H1 (cell line): ENCODE results near the gene BARX1. TPM values are rescaled to one million over a fixed set of nuclear protein-coding genes. Genes with fewer than 3 reads are reported as not detected.

Experiments used
- CTCF ChIA-PET: fragments of 300-600 bp; sonication (Branson Sonifier 250); formaldehyde crosslinking; loops from one replicate; lab custom pipeline; 2021; ENCODE audit not compliant: partially characterized antibody; lab: Charles Lee
- POLR2A ChIA-PET: fragments of 300-600 bp; sonication (Branson Sonifier 250); formaldehyde crosslinking; loops from one replicate; lab custom pipeline; 2021; ENCODE audit warnings: inconsistent platforms; ENCODE audit not compliant: partially characterized antibody; lab: Charles Lee
- DNase-seq, 2 experiments: peaks; one replicate each; pipeline versions ENCODE4 v3.0.0 to v3.0.0-alpha.2; 2010 to 2022; ENCODE audit warnings: low spot score in 2 of 2, low read depth in 1 of 2, mixed read lengths in 1 of 2
- FAIRE-seq: peaks from 2 replicates; lab custom pipeline; 2011; peaks lifted over from hg19 to GRCh38; lab: Jason Lieb, UNC
- H2AFZ ChIP-seq: 2 replicates; pipeline ENCODE4 v1.8.1; 2012; ENCODE audit warnings: low read length, inconsistent platforms
- H2AK5ac ChIP-seq: 2 replicates; pipeline ENCODE4 v1.6.1; 2013; ENCODE audit warnings: low read depth, low read length
- H2BK120ac ChIP-seq: replicated peaks from 2 replicates; pipeline ENCODE3; 2013; ENCODE audit warnings: low read depth, low read length, inconsistent platforms
- H2BK12ac ChIP-seq: 2 replicates; pipeline ENCODE4 v1.6.1; 2013; ENCODE audit warnings: low read depth, low read length
- H2BK15ac ChIP-seq: 2 replicates; pipeline ENCODE4 v1.6.1; 2013; ENCODE audit warnings: low read length
- H2BK20ac ChIP-seq: 2 replicates; pipeline ENCODE4 v1.6.1; 2013; ENCODE audit warnings: low read length
- H2BK5ac ChIP-seq: 2 replicates; pipeline ENCODE4 v1.6.1; 2013; ENCODE audit warnings: low read depth, low read length
- H3K14ac ChIP-seq: 2 replicates; pipeline ENCODE4 v1.6.1; 2013; ENCODE audit warnings: inconsistent platforms; ENCODE audit not compliant: insufficient read length
- H3K18ac ChIP-seq: 2 replicates; pipeline ENCODE4 v1.6.1; 2013; ENCODE audit warnings: low read length; ENCODE audit errors: extremely low read depth
- H3K23ac ChIP-seq: 2 replicates; pipeline ENCODE4 v1.6.1; 2013; ENCODE audit warnings: inconsistent platforms; ENCODE audit not compliant: insufficient read length
- H3K23me2 ChIP-seq: 2 replicates; pipeline ENCODE4 v1.6.1; 2013; ENCODE audit warnings: low read depth, low read length
- H3K27ac ChIP-seq: 2 replicates; pipeline ENCODE4 v1.6.1; 2011; ENCODE audit warnings: low read depth, low read length, inconsistent platforms
- H3K27me3 ChIP-seq, 4 experiments: replicated peaks in 1 of 4; 1 replicate in 1 of 4; 2 replicates in 3 of 4; pipeline versions ENCODE4 v1.6.1 to v1.8.1; 2011 to 2013; ENCODE audit warnings: low read length in 3 of 4, mild to moderate bottlenecking in 3 of 4, inconsistent platforms in 2 of 4, mixed read lengths in 2 of 4, moderate library complexity in 1 of 4; ENCODE audit not compliant: control insufficient read depth in 3 of 4, insufficient read depth in 3 of 4; ENCODE audit errors: extremely low read depth in 1 of 4
- H3K36me3 ChIP-seq, 4 experiments: 2 replicates each; pipeline versions ENCODE4 v1.6.1 to v1.8.1; 2011 to 2013; ENCODE audit warnings: mild to moderate bottlenecking in 4 of 4, low read length in 3 of 4, moderate library complexity in 2 of 4, control low read depth in 1 of 4, inconsistent platforms in 1 of 4; ENCODE audit not compliant: insufficient read depth in 4 of 4, control insufficient read depth in 2 of 4
- H3K4ac ChIP-seq: replicated peaks from 2 replicates; pipeline ENCODE3; 2013; ENCODE audit warnings: low read length, low read depth, mixed read lengths, inconsistent platforms; ENCODE audit not compliant: insufficient read length
- H3K4me1 ChIP-seq, 4 experiments: replicated peaks in 1 of 4; 1 replicate in 1 of 4; 2 replicates in 3 of 4; pipeline versions ENCODE4 v1.6.1 to v1.8.1; 2011 to 2013; ENCODE audit warnings: low read length in 3 of 4, inconsistent platforms in 2 of 4, mixed read lengths in 1 of 4; ENCODE audit not compliant: insufficient read depth in 4 of 4, control insufficient read depth in 3 of 4
- H3K4me2 ChIP-seq, 2 experiments: 2 replicates each; pipeline versions ENCODE4 v1.6.1 to v1.8.1; 2011 to 2013; ENCODE audit warnings: low read depth in 2 of 2, low read length in 2 of 2, control low read depth in 1 of 2, inconsistent platforms in 1 of 2, mild to moderate bottlenecking in 1 of 2; ENCODE audit not compliant: insufficient read depth in 1 of 2
- H3K4me3 ChIP-seq, 4 experiments: fragments of 200-600, 300-600 bp in 1 of 4; sonication (generic), shearing (Covaris generic), sonication (Bioruptor Twin) in 1 of 4; 2 replicates each; pipeline versions ENCODE4 v1.5.1 to v1.8.1; 2011 to 2016; ENCODE audit warnings: low read length in 4 of 4, low read depth in 3 of 4, control low read depth in 2 of 4, inconsistent platforms in 2 of 4, mild to moderate bottlenecking in 2 of 4, mixed read lengths in 1 of 4, moderate library complexity in 1 of 4; ENCODE audit not compliant: insufficient read depth in 2 of 4; ENCODE audit errors: extremely low read depth in 1 of 4
- H3K56ac ChIP-seq: replicated peaks from 2 replicates; pipeline ENCODE3; 2013; ENCODE audit warnings: low read depth, mild to moderate bottlenecking, mixed read lengths, low read length, inconsistent platforms; ENCODE audit not compliant: insufficient read length
- H3K79me1 ChIP-seq: 2 replicates; pipeline ENCODE4 v1.6.1; 2013; ENCODE audit warnings: low read depth, low read length, control low read depth
- H3K79me2 ChIP-seq, 2 experiments: 2 replicates each; pipeline versions ENCODE4 v1.6.1 to v1.8.1; 2012 to 2013; ENCODE audit warnings: low read length in 2 of 2, mild to moderate bottlenecking in 2 of 2, inconsistent platforms in 1 of 2; ENCODE audit not compliant: insufficient read depth in 2 of 2, control insufficient read depth in 1 of 2
- H3K9ac ChIP-seq, 4 experiments: replicated peaks in 1 of 4; 1 replicate in 1 of 4; 2 replicates in 3 of 4; pipeline versions ENCODE4 v1.6.1 to v1.8.1; 2011 to 2013; ENCODE audit warnings: low read depth in 3 of 4, low read length in 3 of 4, control low read depth in 2 of 4, mild to moderate bottlenecking in 2 of 4, moderate library complexity in 2 of 4, inconsistent platforms in 1 of 4; ENCODE audit errors: extremely low read depth in 1 of 4
- H3K9me3 ChIP-seq, 2 experiments: 2 replicates each; pipeline versions ENCODE4 v1.6.1 to v1.8.1; 2012 to 2013; ENCODE audit warnings: mild to moderate bottlenecking in 2 of 2, moderate library complexity in 2 of 2, control low read depth in 1 of 2, inconsistent platforms in 1 of 2, low read depth in 1 of 2, low read length in 1 of 2, mixed read lengths in 1 of 2; ENCODE audit not compliant: insufficient read depth in 2 of 2
- H4K20me1 ChIP-seq, 2 experiments: replicated peaks in 1 of 2; 2 replicates each; pipeline versions ENCODE3 to v1.8.1; 2011 to 2013; ENCODE audit warnings: inconsistent platforms in 2 of 2, low read length in 2 of 2, mild to moderate bottlenecking in 1 of 2; ENCODE audit not compliant: insufficient read depth in 2 of 2, control insufficient read depth in 1 of 2
- H4K5ac ChIP-seq: 2 replicates; pipeline ENCODE4 v1.6.1; 2013; ENCODE audit warnings: low read length, low read depth, mixed read lengths, inconsistent platforms; ENCODE audit not compliant: insufficient read length
- H4K8ac ChIP-seq: 2 replicates; pipeline ENCODE4 v1.8.0; 2013; ENCODE audit warnings: mild to moderate bottlenecking, moderate library complexity, low read length, inconsistent platforms; ENCODE audit not compliant: insufficient read depth; ENCODE audit errors: extremely low read depth
- H4K91ac ChIP-seq: replicated peaks from 2 replicates; pipeline ENCODE3; 2013; ENCODE audit warnings: low read length, mixed read lengths, inconsistent platforms; ENCODE audit not compliant: insufficient read length
- BACH1 ChIP-seq: IDR thresholded peaks from 2 replicates; pipeline ENCODE4 v1.6.1; 2012; ENCODE audit warnings: low read length, improper control_type of control experiment
- BCL11A ChIP-seq, 2 experiments: IDR thresholded peaks; one replicate each; pipeline ENCODE4 v1.6.1; 2011; ENCODE audit warnings: low read depth in 2 of 2, low read length in 2 of 2, mild to moderate bottlenecking in 2 of 2
- E2F6 ChIP-seq: IDR thresholded peaks from 2 replicates; pipeline ENCODE4 v1.6.1; 2012; ENCODE audit warnings: inconsistent platforms
- FOSL1 ChIP-seq: IDR thresholded peaks from 2 replicates; pipeline ENCODE4 v1.6.1; 2011; ENCODE audit warnings: mild to moderate bottlenecking, low read depth, low read length, moderate library complexity; ENCODE audit not compliant: insufficient read depth
- HDAC2 ChIP-seq, 2 experiments: fragments of 300-600 bp in 1 of 2; sonication (generic) in 1 of 2; IDR thresholded peaks; 2 replicates each; pipeline ENCODE4 v1.6.1; 2011 to 2012; ENCODE audit warnings: low read depth in 2 of 2, low read length in 2 of 2, mild to moderate bottlenecking in 2 of 2, moderate library complexity in 2 of 2, borderline replicate concordance in 1 of 2, inconsistent platforms in 1 of 2
- HDAC6 ChIP-seq: IDR thresholded peaks from one replicate; pipeline ENCODE4 v1.7.1; 2012; ENCODE audit warnings: low read depth, mild to moderate bottlenecking, inconsistent platforms, low read length, moderate library complexity
- JUND ChIP-seq: IDR thresholded peaks from 2 replicates; pipeline ENCODE4 v1.6.1; 2011; ENCODE audit warnings: mild to moderate bottlenecking, improper control_type of control experiment, low read length
- KDM1A ChIP-seq: fragments of 200-600, 300-600 bp; sonication (generic); IDR thresholded peaks from 2 replicates; pipeline ENCODE4 v1.7.1; 2016; ENCODE audit warnings: mild to moderate bottlenecking, low read length, borderline replicate concordance
- POU5F1 ChIP-seq: IDR thresholded peaks from 2 replicates; pipeline ENCODE4 v1.6.1; 2011; ENCODE audit warnings: low read depth, mild to moderate bottlenecking, low read length, moderate library complexity
- SP1 ChIP-seq: IDR thresholded peaks from 2 replicates; pipeline ENCODE4 v1.6.1; 2011; ENCODE audit warnings: low read depth, low read length
- SUZ12 ChIP-seq: fragments of 200-600 bp; sonication (generic); IDR thresholded peaks from 2 replicates; pipeline ENCODE4 v1.6.1; 2012; ENCODE audit warnings: mild to moderate bottlenecking, inconsistent platforms, low read length, moderate library complexity, mixed read lengths
- ZNF274 ChIP-seq: IDR thresholded peaks from 2 replicates; pipeline ENCODE4 v1.7.0; 2012; ENCODE audit warnings: low read length, borderline replicate concordance; ENCODE audit errors: extremely low read depth
- WGBS, 2 experiments: shearing (Covaris generic) in 1 of 2; methylation state at CpG; one replicate each; pipeline versions ENCODE4 v1.1.6 to v1.1.7; 2013 to 2015; ENCODE audit warnings: low lambda C conversion rate in 2 of 2, mixed read lengths in 2 of 2, inconsistent platforms in 1 of 2, low coverage in 1 of 2, missing lambda C conversion rate in 1 of 2; ENCODE audit not compliant: insufficient replicate concordance in 2 of 2, insufficient coverage in 1 of 2, insufficient read length in 1 of 2; ENCODE audit errors: extremely low coverage in 1 of 2, missing lambda C conversion rate in 1 of 2; 5-methylcytosine and 5-hydroxymethylcytosine counted together
- polyA plus RNA-seq, 7 experiments: library from polyadenylated mRNA; depleted of rRNA in 3 of 7; stranded (reverse) in 5 of 7; unstranded in 2 of 7; fragments of >200 nt in 5 of 7; fragments of 200-250 nt in 2 of 7; gene quantifications; 1 replicate in 5 of 7; 2 replicates in 1 of 7; 4 replicates in 1 of 7; pipeline versions ENCODE4 v1.2.1 to v1.2.3, GENCODE V29; 2011 to 2013; ENCODE audit warnings: missing spikeins in 2 of 7, mixed read lengths in 2 of 7
- total RNA-seq: library from RNA; stranded (reverse); fragmentation: NEBNext Ultra II Directional; extraction: Animal tissue kit (Norgen Biotek cat#: 25700); gene quantifications from 2 replicates; pipeline ENCODE4 v1.2.1, GENCODE V29; 2021

Gene BARX1
- total and polyA plus RNA-seq, 2 of the 8 experiments (the other 6 are each of a cell fraction or from before 2014, with no cell fraction given), result 0.79 to 2.6 TPM

GRCh38 chr9:93906195-93906880 is 48.8 kb downstream of the BARX1 start:
- Histone ChIP-seq H3K9me3 (no peaks in the 10 kb centered on the region), H3K14ac (no peak overlapping the region), H3K9ac (no peak overlapping the region), H4K5ac (no peak overlapping the region), H3K79me1 (no peaks in the 10 kb centered on the region), H3K18ac (no peak overlapping the region), H3K23me2 (no peaks in the 10 kb centered on the region), H3K4me3 (no peak overlapping the region), H3K56ac (no peak overlapping the region), H3K27me3 (no peaks in the 10 kb centered on the region), H2BK15ac (no peak overlapping the region), H3K36me3 (no peaks in the 10 kb centered on the region), H2BK12ac (no peak overlapping the region), H3K79me2 (no peaks in the 10 kb centered on the region), H4K8ac (no peak overlapping the region), H2AFZ (no peak overlapping the region), H2BK5ac (no peak overlapping the region), H3K4me1 (no peaks in the 10 kb centered on the region; a peak in 1 of 7 replicates), H4K20me1 (no peaks in the 10 kb centered on the region), H2AK5ac (no peak overlapping the region), H2BK20ac (no peak overlapping the region), H4K91ac (no peak overlapping the region), H3K27ac (no peak overlapping the region), H3K4ac (no peak overlapping the region), H3K23ac (no peak overlapping the region), H3K4me2 (no peak overlapping the region), H2BK120ac (no peak overlapping the region)
- DNase-seq, result no peak
- ChIA-PET POLR2A (no interaction called here), CTCF (no interaction called here)
- FAIRE-seq, result no peak
- 78% methylated on average over 9 of the region's 10 CpGs; no CpG with 5 or more reads in 1 of the 2 experiments for WGBS, 2 experiments
- TF ChIP-seq ZNF274, result no peak
- TF ChIP-seq BACH1, result no peak
- no peak for TF ChIP-seq HDAC2 (IDR thresholded peaks at IDR 0.05; ENCODE audit: borderline replicate concordance in 1 of 2, low read depth in 2 of 2, low read length in 2 of 2)
- TF ChIP-seq JUND, result no peak
- TF ChIP-seq SP1, result no peak
- TF ChIP-seq POU5F1, result no peak
- TF ChIP-seq KDM1A, result no peak
- no peak for TF ChIP-seq SUZ12
- no peak for TF ChIP-seq FOSL1
- no peak for TF ChIP-seq HDAC6
- TF ChIP-seq E2F6, result no peak
- no peak for TF ChIP-seq BCL11A (IDR thresholded peaks at IDR 0.05; ENCODE audit: low read depth in 2 of 2, low read length in 2 of 2)
